A549 (cell line): Measurements from ENCODE around the gene ANKMY2.

Source experiments
- CHD2 ChIP-seq: fragments of 150-350 bp; IDR thresholded peaks from 2 replicates; pipeline ENCODE4 v1.6.1; 2014; ENCODE audit warnings: low read length; ENCODE audit not compliant: partially characterized antibody
- HEYL ChIP-seq: fragments of 250-450 bp; sonication (Bioruptor Pico); IDR thresholded peaks from 2 replicates; pipeline ENCODE4 v1.8.0; 2021; ENCODE audit warnings: mild to moderate bottlenecking, moderate library complexity
- TF ChIP-seq, protein P1 (sequence below): fragments of >200 bp; sonication (Bioruptor Twin); formaldehyde crosslinking; IDR thresholded peaks from 3 replicates; pipeline ENCODE4 v1.5.1; 2016

GRCh38 chr7:16616542-16616941, 29.0 kb downstream of the ANKMY2 start:
- TF ChIP-seq, protein P1, sequence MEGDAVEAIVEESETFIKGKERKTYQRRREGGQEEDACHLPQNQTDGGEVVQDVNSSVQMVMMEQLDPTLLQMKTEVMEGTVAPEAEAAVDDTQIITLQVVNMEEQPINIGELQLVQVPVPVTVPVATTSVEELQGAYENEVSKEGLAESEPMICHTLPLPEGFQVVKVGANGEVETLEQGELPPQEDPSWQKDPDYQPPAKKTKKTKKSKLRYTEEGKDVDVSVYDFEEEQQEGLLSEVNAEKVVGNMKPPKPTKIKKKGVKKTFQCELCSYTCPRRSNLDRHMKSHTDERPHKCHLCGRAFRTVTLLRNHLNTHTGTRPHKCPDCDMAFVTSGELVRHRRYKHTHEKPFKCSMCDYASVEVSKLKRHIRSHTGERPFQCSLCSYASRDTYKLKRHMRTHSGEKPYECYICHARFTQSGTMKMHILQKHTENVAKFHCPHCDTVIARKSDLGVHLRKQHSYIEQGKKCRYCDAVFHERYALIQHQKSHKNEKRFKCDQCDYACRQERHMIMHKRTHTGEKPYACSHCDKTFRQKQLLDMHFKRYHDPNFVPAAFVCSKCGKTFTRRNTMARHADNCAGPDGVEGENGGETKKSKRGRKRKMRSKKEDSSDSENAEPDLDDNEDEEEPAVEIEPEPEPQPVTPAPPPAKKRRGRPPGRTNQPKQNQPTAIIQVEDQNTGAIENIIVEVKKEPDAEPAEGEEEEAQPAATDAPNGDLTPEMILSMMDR: no peak
- TF ChIP-seq HEYL (no peak), CHD2 (no peak)
